ENCODE results near the gene NRXN3.

- TF ChIP-seq CTCF (IDR thresholded peaks at IDR 0.05; ENCODE audit: insufficient read depth, low read length, poor library complexity, severe bottlenecking) (no peak), EZH2phosphoT487 (conservative IDR thresholded peaks at IDR 0.05; ENCODE audit: low read length) (no peak)
Measured at GRCh38 chr14:79376557-79376956, 1206.4 kb downstream of the NRXN3 start.
